C4-2B (cell line): Measurements from ENCODE around the gene HOMER3.
"Not testable (repeated sequence)": the region's sequence is repeated elsewhere in the genome, so short reads cannot be mapped to it uniquely, and the experiment has no call there.

Experiments used
- H3K27ac ChIP-seq: fragments of 450-650 bp; 2 replicates; pipeline ENCODE4 v1.5.1; 2017
- ZFX ChIP-seq: fragments of 450-650 bp; IDR thresholded peaks from 2 replicates; pipeline ENCODE4 v1.6.1; 2017
- TF ChIP-seq, protein P1 (sequence below): fragments of 450-650 bp; conservative IDR thresholded peaks from 2 replicates; pipeline ENCODE4 v1.5.1; 2017; ENCODE audit warnings: mild to moderate bottlenecking

HOMER3 gene

GRCh38 chr19:18904334-18905057, 36.5 kb downstream of the HOMER3 start:
- TF ChIP-seq, protein P1, sequence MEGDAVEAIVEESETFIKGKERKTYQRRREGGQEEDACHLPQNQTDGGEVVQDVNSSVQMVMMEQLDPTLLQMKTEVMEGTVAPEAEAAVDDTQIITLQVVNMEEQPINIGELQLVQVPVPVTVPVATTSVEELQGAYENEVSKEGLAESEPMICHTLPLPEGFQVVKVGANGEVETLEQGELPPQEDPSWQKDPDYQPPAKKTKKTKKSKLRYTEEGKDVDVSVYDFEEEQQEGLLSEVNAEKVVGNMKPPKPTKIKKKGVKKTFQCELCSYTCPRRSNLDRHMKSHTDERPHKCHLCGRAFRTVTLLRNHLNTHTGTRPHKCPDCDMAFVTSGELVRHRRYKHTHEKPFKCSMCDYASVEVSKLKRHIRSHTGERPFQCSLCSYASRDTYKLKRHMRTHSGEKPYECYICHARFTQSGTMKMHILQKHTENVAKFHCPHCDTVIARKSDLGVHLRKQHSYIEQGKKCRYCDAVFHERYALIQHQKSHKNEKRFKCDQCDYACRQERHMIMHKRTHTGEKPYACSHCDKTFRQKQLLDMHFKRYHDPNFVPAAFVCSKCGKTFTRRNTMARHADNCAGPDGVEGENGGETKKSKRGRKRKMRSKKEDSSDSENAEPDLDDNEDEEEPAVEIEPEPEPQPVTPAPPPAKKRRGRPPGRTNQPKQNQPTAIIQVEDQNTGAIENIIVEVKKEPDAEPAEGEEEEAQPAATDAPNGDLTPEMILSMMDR, result no peak
- TF ChIP-seq ZFX, result no peak
- H3K27ac ChIP-seq, result no peak overlapping the region

- TF ChIP-seq ZFX, result no peak
- TF ChIP-seq, protein P1, result no peak
- no peak overlapping the region for H3K27ac ChIP-seq
These were observed 37.6 kb downstream of the HOMER3 start for GRCh38 chr19:18903156-18904037.

DNA sequence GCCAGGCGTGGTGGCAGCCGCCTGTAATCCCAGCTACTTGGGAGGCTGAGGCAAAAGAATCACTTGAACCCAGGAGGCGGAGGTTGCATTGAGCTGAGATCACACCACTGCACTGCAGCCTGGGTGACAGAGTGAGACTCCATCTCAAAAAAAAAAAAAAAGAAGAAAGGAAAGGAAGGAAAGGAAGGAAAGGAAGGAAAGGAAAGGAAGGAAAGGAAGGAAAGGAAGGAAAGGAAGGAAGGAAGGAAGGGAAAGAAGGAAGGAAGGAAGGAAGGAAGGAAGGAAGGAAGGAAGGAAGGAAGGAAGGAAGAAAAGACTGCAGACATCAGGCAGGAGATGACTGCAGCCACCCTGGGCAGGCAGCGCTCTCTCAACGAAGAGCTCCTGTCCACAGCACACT, 38.5 kb downstream of the HOMER3 start:
- H3K27ac ChIP-seq, result not testable (repeated sequence)

DNA sequence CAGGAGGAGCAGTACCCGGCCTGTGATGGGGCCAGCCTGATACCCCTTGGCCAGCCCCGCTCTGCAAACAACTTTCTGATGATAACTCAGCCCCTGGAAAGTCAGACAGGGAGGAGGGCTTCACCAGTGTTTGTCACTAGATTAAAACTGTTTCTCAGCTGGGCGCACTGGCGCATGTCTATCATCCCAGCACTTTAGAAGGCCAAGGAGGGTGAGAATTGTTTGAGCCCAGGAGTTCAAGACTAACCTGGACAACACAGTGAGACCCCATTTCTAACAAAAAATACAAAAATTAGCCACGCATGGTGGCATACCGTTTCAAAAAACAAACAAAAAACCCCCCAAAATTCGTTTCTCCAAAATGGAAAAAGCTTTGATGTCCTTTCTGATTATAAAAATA, 39.5 kb downstream of the HOMER3 start:
- no peak for TF ChIP-seq ZFX
- TF ChIP-seq, protein P1, result no peak
- H3K27ac ChIP-seq, result no peak overlapping the region

- no peak overlapping the region for H3K27ac ChIP-seq
- TF ChIP-seq, protein P1, result no peak
These were observed 40.1 kb downstream of the HOMER3 start for GRCh38 chr19:18900700-18901481.

DNA sequence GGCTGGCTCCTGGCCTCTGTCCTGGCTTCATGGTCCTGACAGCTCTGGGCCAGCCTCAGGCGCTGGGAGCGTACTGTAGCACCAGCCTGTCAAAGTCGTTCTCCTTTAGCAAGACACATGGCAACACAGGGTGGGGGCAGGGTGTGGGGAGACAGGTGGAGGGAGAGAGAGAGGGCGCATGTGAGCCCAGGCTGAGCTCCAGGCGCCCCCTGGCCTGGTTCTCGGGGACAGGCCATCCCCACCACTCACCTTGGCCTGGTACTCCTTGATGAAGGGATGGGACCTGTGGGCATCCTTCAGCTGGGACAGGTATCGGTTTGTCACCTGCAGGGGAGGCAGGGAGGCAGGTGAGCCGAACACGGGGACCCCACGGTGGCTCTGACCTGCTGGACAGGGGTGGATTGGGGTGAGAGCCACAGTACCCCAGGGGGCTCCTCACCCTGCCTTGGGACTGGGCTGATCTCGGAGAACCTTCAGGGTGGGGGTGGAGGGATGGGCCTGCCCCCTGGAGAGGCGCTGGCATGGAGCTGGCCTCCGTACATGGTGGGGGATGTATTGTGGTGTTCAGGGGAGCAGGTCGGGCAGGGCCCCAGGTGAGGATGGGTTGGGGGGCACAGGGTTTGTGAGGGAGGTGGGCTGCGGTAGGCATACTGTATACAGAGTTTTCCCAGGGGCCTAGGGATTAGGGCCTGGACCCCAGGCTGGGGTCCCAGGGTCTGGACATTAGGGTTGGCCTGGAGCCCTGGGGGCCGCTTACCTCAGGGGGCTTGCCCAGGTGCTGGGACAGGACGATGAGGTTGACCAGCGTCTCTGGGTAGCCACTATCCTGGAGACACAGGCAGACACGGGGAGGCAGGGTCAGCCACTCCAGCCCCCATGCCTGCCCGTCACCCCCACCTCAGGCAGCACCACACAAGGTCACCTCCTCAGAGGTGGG, 41.1 kb downstream of the HOMER3 start:
- TF ChIP-seq ZFX, result no peak
- TF ChIP-seq, protein P1, result no peak
- H3K27ac ChIP-seq, result no peak overlapping the region
